Peyer's patch (tissue), 4 donors: ENCODE results near the gene MAP2K3.
"Not testable (repeated sequence)": the region's sequence is repeated elsewhere in the genome, so short reads cannot be mapped to it uniquely, and the experiment has no call there.

ENCODE experiments used
- CTCF ChIP-seq, 6 experiments: fragments of 450-650 bp in 4 of 6; fragments of 200-600 bp in 2 of 6; sonication (generic) in 1 of 6; IDR thresholded peaks; one replicate each; pipeline ENCODE4 v1.5.1; 2017 to 2019; ENCODE audit warnings: antibody characterized with exemption in 6 of 6, mild to moderate bottlenecking in 3 of 6, moderate library complexity in 1 of 6
- POLR2A ChIP-seq, 2 donors: fragments of 450-650 bp; IDR thresholded peaks; one replicate each; pipeline ENCODE4 v1.5.1; 2017; ENCODE audit warnings: antibody characterized with exemption in 2 of 2, mild to moderate bottlenecking in 2 of 2, moderate library complexity in 2 of 2

DNA sequence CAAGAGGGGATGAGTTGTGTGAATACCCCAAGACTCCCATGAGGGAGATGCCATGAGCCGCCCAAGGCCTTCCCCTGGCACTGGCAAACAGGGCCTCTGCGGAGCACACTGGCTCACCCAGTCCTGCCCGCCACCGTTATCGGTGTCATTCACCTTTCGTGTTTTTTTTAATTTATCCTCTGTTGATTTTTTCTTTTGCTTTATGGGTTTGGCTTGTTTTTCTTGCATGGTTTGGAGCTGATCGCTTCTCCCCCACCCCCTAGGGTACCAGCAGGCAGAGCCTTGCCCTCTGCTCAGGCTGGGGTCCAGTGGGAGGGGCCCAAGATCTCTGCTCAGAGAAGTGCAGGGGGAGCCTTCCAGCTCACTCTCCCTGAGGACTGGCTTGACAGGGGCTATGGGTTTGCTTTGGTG lies 30.2 kb downstream of the MAP2K3 start:
- not testable (repeated sequence) for TF ChIP-seq POLR2A, CTCF (IDR thresholded peaks at IDR 0.05)
